Right renal cortex interstitium (tissue), 3 donors: Measurements from ENCODE around the gene PIP5K1C. TPM values are rescaled to one million over a fixed set of nuclear protein-coding genes. Genes with fewer than 3 reads are reported as not detected.
"Not testable (repeated sequence)": the region's sequence is repeated elsewhere in the genome, so short reads cannot be mapped to it uniquely, and the experiment has no call there.

Experiments used
- DNase-seq, 3 donors: peaks; one replicate each; pipeline ENCODE4 v3.0.0-alpha.2; 2013; ENCODE audit warnings: low read depth in 3 of 3, low spot score in 2 of 3
- polyA plus RNA-seq, 3 donors: library from polyadenylated mRNA; unstranded; fragments of 120-200 nt; gene quantifications; one replicate each; pipeline ENCODE4 v1.2.1, GENCODE V29; 2013; ENCODE audit not compliant: insufficient read length in 3 of 3

Gene PIP5K1C
- polyA plus RNA-seq, 3 donors = 16.9 to 19.5 (median 19.3) TPM

- DNase-seq = no peak
These were observed 97.0 kb downstream of the PIP5K1C start for GRCh38 chr19:3603121-3603811.

GRCh38 chr19:3601021-3601420 lies 99.2 kb downstream of the PIP5K1C start:
- no peak for DNase-seq

- no peak for DNase-seq
These were observed 100.5 kb downstream of the PIP5K1C start for GRCh38 chr19:3599776-3600187.

- no peak for DNase-seq
These were observed 104.7 kb downstream of the PIP5K1C start for GRCh38 chr19:3595521-3596061.

- no peak for DNase-seq
These were observed 107.1 kb downstream of the PIP5K1C start for GRCh38 chr19:3593156-3593555.

GRCh38 chr19:3591876-3592613 lies 108.2 kb downstream of the PIP5K1C start:
- no peak for DNase-seq

- DNase-seq = no peak
These were observed 109.1 kb downstream of the PIP5K1C start for GRCh38 chr19:3590991-3591659.

GRCh38 chr19:3589949-3590348 lies 110.3 kb downstream of the PIP5K1C start:
- DNase-seq = no peak

- DNase-seq = no peak
These were observed 110.8 kb downstream of the PIP5K1C start for GRCh38 chr19:3589439-3589838.

- no peak for DNase-seq
These were observed 113.4 kb downstream of the PIP5K1C start for GRCh38 chr19:3586707-3587346.

GRCh38 chr19:3586127-3586626 lies 114.1 kb downstream of the PIP5K1C start:
- DNase-seq = no peak

GRCh38 chr19:3585301-3586126 lies 114.8 kb downstream of the PIP5K1C start, which contains the start of gene GIPC3:
Gene GIPC3, plus strand, starts transcription at chr19:3585478. Its CDS starts 120 bp downstream, at chr19:3585598.
- DNase-seq = no peak

GRCh38 chr19:3584036-3584802 lies 116.0 kb downstream of the PIP5K1C start:
- DNase-seq = not testable (repeated sequence)

- DNase-seq = not testable (repeated sequence)
These were observed 118.5 kb downstream of the PIP5K1C start for GRCh38 chr19:3581792-3582191.

Other genes with a start within 250 kb of the PIP5K1C start
- gene SMIM24, start 219.9 kb downstream of the PIP5K1C start, polyA plus RNA-seq = 100 to 1,000 TPM; 436 to 628 (median 553) TPM
- gene SMIM44, start 217.0 kb downstream of the PIP5K1C start, polyA plus RNA-seq = not detected
- 1 to 10 TPM; 5.8 to 7.0 (median 6.7) TPM for gene DOHH, start 199.8 kb downstream of the PIP5K1C start, polyA plus RNA-seq
- 10 to 100 TPM; 40.2 to 48.1 (median 47.1) TPM for gene FZR1, start 194.2 kb downstream of the PIP5K1C start, polyA plus RNA-seq
- 1 to 10 TPM; 3.5 to 5.0 (median 4.3) TPM for gene TEKTIP1, start 161.3 kb downstream of the PIP5K1C start, polyA plus RNA-seq
- gene MFSD12, start 142.9 kb downstream of the PIP5K1C start, polyA plus RNA-seq = 10 to 100 TPM; 47.2 to 53.4 (median 48.2) TPM
- 10 to 100 TPM; 63.7 to 75.9 (median 64.9) TPM for gene HMG20B, start 127.5 kb downstream of the PIP5K1C start, polyA plus RNA-seq
- 1 to 10 TPM; 1.9 to 3.1 (median 2.8) TPM for gene GIPC3, start 115.0 kb downstream of the PIP5K1C start, polyA plus RNA-seq
- 1 to 10 TPM; 2.1 to 2.6 (median 2.3) TPM for gene TBXA2R, start 93.6 kb downstream of the PIP5K1C start, polyA plus RNA-seq
- gene CACTIN, start 73.7 kb downstream of the PIP5K1C start, polyA plus RNA-seq = 10 to 100 TPM; 17.8 to 19.3 (median 18.6) TPM
- gene TJP3, start 7.9 kb upstream of the PIP5K1C start, polyA plus RNA-seq = 1 to 10 TPM; 6.5 to 9.4 (median 9.1) TPM
- gene APBA3, start 61.2 kb upstream of the PIP5K1C start, polyA plus RNA-seq = 10 to 100 TPM; 10.3 to 11.6 (median 11.3) TPM
- gene MRPL54, start 62.2 kb upstream of the PIP5K1C start, polyA plus RNA-seq = 10 to 100 TPM; 30.5 to 31.9 (median 30.5) TPM
- not detected for gene RAX2, start 71.8 kb upstream of the PIP5K1C start, polyA plus RNA-seq
- gene MATK, start 85.9 kb upstream of the PIP5K1C start, polyA plus RNA-seq = 1 to 10 TPM in 2 of 3 donors, under 1 TPM in 1; 0.93 to 1.4 (median 1.0) TPM
- 1 to 10 TPM; 1.3 to 2.0 (median 1.5) TPM for gene ZFR2, start 168.6 kb upstream of the PIP5K1C start, polyA plus RNA-seq
- under 1 TPM; 0.18 to 0.46 (median 0.18) TPM for gene ATCAY, start 180.2 kb upstream of the PIP5K1C start, polyA plus RNA-seq
- gene NMRK2, start 232.6 kb upstream of the PIP5K1C start, polyA plus RNA-seq = under 1 TPM; 0.14 to 0.50 (median 0.27) TPM